Measurements from ENCODE around the gene RNH1. TPM values are rescaled to one million over a fixed set of nuclear protein-coding genes. Genes with fewer than 3 reads are reported as not detected.

Gene RNH1
- total RNA-seq, 1 experiment from 2014 or later, result 59.0 TPM

DNA sequence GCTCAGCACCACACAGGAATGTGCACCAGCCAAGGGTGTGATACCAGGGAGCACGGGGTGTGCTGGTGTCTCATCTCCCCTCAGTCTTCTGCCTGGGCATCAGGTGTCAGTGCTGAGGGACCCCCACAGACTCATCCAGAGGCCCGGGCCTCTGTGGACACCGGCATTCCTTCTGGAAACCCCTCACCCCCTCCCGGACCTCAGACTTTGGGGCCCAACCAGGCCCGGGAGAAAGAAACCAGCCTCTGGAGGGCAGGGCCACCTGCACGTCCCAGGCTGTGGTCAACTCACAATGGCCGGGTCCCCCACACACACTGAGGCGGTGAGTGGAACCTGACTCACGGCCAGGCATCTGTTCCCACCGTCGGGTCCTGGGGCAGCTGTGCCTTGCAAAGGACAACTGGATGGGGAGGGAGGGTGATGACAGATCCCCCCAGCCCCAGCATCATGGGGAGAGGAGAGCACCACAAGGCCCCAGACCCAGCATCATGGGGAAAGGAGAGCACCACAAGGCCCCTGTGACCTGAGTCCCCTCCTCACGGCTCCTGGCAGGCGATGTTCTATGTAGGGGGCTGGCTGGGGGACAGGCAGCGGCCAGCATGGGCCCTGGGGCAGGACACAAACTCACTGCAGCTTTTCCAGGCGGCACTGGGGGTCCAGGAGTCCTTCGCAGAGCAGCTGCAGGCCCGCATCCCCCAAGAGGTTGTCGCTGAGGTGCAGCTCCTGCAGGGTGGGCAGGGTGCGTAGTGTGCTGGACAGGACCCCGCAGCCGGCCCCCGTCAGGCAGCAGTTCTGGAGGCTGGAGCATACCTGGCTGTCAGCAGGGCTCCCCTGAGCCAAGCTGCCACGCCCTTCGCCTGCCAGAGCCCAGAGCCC is 7.6 kb downstream of the RNH1 start:
- ChIA-PET POLR2A (no interaction called here), CTCF (interaction anchor here (1.3 kb wide), 1 partner anchor 7 kb away, joined by 3 read pairs; the partner anchor contains the start of gene RNH1)
- Mint-ChIP-seq H3K9me3 (peaks cover 14% of the 10 kb centered on the region), H3K4me1 (no peaks in the 10 kb centered on the region), H3K27ac (no peak overlapping the region), H3K36me3 (peaks cover 53% of the 10 kb centered on the region), H3K4me3 (no peak overlapping the region), H3K27me3 (ENCODE audit: low read depth) (peaks cover 2% of the 10 kb centered on the region; the same call in 1 of the 2 replicates)
- DNase-seq (ENCODE audit: low spot score) (no peak), ATAC-seq (no peak)
- TF ChIP-seq ZNF263 (CRISPR knock-in tag; IDR thresholded peaks at IDR 0.05; ENCODE audit: low read depth) (no peak), ZNF317 (CRISPR knock-in tag; IDR thresholded peaks at IDR 0.05; ENCODE audit: borderline replicate concordance, low read depth) (no peak), JUN (CRISPR knock-in tag; IDR thresholded peaks at IDR 0.05) (no peak), NFE2L1 (CRISPR knock-in tag; IDR thresholded peaks at IDR 0.05) (no peak), SP1 (CRISPR knock-in tag; conservative IDR thresholded peaks at IDR 0.05) (no peak), NFYB (CRISPR knock-in tag; conservative IDR thresholded peaks at IDR 0.05; ENCODE audit: low read depth) (no peak)
- TF ChIP-seq, protein P1, sequence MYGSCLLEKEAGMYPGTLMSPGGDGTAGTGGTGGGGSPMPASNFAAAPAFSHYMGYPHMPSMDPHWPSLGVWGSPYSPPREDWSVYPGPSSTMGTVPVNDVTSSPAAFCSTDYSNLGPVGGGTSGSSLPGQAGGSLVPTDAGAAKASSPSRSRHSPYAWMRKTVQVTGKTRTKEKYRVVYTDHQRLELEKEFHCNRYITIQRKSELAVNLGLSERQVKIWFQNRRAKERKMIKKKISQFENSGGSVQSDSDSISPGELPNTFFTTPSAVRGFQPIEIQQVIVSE (CRISPR knock-in tag; IDR thresholded peaks at IDR 0.05; ENCODE audit: borderline replicate concordance), result no peak
- TF ChIP-seq, protein P2, sequence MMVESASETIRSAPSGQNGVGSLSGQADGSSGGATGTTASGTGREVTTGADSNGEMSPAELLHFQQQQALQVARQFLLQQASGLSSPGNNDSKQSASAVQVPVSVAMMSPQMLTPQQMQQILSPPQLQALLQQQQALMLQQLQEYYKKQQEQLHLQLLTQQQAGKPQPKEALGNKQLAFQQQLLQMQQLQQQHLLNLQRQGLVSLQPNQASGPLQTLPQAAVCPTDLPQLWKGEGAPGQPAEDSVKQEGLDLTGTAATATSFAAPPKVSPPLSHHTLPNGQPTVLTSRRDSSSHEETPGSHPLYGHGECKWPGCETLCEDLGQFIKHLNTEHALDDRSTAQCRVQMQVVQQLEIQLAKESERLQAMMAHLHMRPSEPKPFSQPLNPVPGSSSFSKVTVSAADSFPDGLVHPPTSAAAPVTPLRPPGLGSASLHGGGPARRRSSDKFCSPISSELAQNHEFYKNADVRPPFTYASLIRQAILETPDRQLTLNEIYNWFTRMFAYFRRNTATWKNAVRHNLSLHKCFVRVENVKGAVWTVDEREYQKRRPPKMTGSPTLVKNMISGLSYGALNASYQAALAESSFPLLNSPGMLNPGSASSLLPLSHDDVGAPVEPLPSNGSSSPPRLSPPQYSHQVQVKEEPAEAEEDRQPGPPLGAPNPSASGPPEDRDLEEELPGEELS (CRISPR knock-in tag; IDR thresholded peaks at IDR 0.05), result no peak

DNA sequence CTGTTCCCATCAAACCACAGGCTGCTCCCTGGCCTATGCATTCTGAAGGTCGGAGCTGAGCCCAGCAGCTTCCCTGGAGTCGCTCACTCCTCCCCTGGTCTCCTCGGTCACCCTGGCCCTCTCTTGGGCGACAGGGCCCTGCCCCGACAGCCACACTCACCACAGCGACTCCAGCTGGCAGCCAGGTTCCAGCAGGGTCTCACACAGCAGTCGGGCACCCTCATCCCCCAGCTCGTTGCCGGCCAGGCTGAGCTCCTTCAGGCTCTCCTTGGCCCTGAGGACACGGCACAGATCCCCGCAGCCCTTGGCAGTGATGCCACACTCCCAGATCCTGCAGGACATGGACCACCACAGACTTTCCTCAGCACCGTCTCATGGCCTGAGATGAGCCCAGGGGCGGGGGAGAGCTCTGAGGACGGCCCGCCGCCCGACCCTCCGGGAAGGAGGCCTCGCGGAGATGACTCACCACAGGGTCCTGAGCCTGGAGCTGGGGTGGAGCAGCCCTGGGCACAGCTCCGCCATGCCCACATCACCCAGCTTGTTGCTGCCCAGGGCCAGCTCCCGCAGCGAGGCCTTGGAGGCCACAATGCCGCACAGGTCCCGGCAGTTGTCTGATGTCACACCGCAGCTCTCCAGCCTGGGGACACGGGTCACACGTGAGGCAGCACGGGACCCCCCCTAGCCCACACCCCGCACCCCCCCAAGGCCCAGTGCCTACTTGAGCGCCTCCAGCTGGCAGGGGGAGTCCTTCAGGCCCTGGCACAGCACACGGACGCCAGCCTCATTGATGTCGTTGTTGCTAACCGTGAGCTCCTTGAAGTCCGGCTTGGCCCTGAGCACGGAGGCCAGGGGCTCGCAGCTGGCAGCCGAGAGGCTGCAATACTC is 8.5 kb downstream of the RNH1 start:
- POLR2A ChIA-PET, result no interaction called here
- H3K27me3 Mint-ChIP-seq (ENCODE audit: low read depth), result peaks cover 2% of the 10 kb centered on the region; the same call in 1 of the 2 replicates
- DNase-seq (ENCODE audit: low spot score), result no peak

DNA sequence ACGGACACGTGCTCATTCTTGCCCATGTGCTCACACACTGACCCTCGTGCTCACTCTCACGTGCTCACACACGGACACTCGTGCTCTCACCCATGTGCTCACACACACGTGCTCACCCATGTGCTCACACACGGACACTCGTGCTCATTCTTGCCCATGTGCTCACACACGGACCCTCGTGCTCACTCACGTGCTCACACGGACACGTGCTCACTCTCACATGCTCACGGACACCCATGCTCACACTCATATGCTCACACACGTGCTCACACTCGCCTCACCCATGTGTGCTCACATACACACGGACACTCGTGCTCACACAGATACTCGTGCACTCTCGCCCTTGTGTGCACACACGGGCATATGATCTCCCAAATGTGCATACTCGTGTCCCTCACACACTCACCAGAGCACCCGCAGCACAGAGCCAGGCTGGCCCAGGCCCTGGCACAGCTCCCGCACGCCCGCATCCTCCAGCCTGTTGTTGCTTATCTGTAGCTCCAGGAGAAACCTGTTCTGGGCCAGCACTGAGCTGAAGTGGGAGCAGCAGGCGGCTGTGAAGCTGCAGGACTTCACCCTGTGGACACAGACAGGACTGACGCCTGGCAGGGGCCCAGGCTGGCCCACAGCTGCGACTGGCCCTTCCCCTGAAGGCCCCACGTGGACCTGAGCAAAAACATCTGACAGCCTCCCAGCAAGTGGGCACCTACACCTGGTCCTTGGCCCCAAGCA is 9.3 kb downstream of the RNH1 start:
- Mint-ChIP-seq H3K27ac (peak overlapping the region; percentile 80), H3K4me1 (no peaks in the 10 kb centered on the region), H3K36me3 (peaks cover 56% of the 10 kb centered on the region), H3K4me3 (no peak overlapping the region), H3K27me3 (ENCODE audit: low read depth) (peaks cover 2% of the 10 kb centered on the region; the same call in 1 of the 2 replicates), H3K9me3 (peaks cover 14% of the 10 kb centered on the region)
- POLR2A ChIA-PET, result no interaction called here
- ATAC-seq, result no peak
- DNase-seq (ENCODE audit: low spot score), result no peak
- TF ChIP-seq ZBTB21 (CRISPR knock-in tag; IDR thresholded peaks at IDR 0.05; ENCODE audit: borderline replicate concordance), result no peak
- TF ChIP-seq, protein P3, sequence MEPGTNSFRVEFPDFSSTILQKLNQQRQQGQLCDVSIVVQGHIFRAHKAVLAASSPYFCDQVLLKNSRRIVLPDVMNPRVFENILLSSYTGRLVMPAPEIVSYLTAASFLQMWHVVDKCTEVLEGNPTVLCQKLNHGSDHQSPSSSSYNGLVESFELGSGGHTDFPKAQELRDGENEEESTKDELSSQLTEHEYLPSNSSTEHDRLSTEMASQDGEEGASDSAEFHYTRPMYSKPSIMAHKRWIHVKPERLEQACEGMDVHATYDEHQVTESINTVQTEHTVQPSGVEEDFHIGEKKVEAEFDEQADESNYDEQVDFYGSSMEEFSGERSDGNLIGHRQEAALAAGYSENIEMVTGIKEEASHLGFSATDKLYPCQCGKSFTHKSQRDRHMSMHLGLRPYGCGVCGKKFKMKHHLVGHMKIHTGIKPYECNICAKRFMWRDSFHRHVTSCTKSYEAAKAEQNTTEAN (CRISPR knock-in tag; IDR thresholded peaks at IDR 0.05), result peak; percentile 86; the same call in 1 of the 2 replicates
- TF ChIP-seq, protein P4, sequence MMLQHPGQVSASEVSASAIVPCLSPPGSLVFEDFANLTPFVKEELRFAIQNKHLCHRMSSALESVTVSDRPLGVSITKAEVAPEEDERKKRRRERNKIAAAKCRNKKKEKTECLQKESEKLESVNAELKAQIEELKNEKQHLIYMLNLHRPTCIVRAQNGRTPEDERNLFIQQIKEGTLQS (CRISPR knock-in tag; conservative IDR thresholded peaks at IDR 0.05), result no peak
- CTCF ChIA-PET, result interaction anchor here (1.3 kb wide), 1 partner anchor 9 kb away, joined by 3 read pairs; the partner anchor contains the start of gene RNH1

More for the DNA sequence above, 8.5 kb downstream of the RNH1 start:
- H3K36me3 Mint-ChIP-seq, result peaks cover 56% of the 10 kb centered on the region
- TF ChIP-seq ZNF317 (CRISPR knock-in tag; IDR thresholded peaks at IDR 0.05; ENCODE audit: borderline replicate concordance, low read depth), result no peak
- no peak for TF ChIP-seq GRHL2 (CRISPR knock-in tag; IDR thresholded peaks at IDR 0.05; ENCODE audit: insufficient replicate concordance, severe bottlenecking)
- TF ChIP-seq SP1 (CRISPR knock-in tag; conservative IDR thresholded peaks at IDR 0.05), result no peak
- no peak for TF ChIP-seq SOX15 (CRISPR knock-in tag; IDR thresholded peaks at IDR 0.05)
- TF ChIP-seq EMX1 (CRISPR knock-in tag; IDR thresholded peaks at IDR 0.05), result no peak
- TF ChIP-seq, protein P5, sequence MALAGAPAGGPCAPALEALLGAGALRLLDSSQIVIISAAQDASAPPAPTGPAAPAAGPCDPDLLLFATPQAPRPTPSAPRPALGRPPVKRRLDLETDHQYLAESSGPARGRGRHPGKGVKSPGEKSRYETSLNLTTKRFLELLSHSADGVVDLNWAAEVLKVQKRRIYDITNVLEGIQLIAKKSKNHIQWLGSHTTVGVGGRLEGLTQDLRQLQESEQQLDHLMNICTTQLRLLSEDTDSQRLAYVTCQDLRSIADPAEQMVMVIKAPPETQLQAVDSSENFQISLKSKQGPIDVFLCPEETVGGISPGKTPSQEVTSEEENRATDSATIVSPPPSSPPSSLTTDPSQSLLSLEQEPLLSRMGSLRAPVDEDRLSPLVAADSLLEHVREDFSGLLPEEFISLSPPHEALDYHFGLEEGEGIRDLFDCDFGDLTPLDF (CRISPR knock-in tag; IDR thresholded peaks at IDR 0.05), result no peak
- H3K4me1 Mint-ChIP-seq, result no peaks in the 10 kb centered on the region
- no peak for ATAC-seq
- H3K27ac Mint-ChIP-seq, result no peak overlapping the region; the same call in 1 of the 2 replicates
- CTCF ChIA-PET, result interaction anchor here (1.3 kb wide), 1 partner anchor 8 kb away, joined by 3 read pairs; the partner anchor contains the start of gene RNH1
- H3K9me3 Mint-ChIP-seq, result peaks cover 14% of the 10 kb centered on the region
- no peak overlapping the region for H3K4me3 Mint-ChIP-seq
